GM19372 (cell line): Measurements from ENCODE around the gene RBM8A.
A peak's percentile ranks its signal among the peaks of the same experiment; 100 is the strongest.

Experiments used
- ATAC-seq: cut with Tn5 transposase; IDR thresholded peaks from one replicate; pipeline ENCODE4 v1.9.1; 2021; ENCODE audit warnings: mild to moderate bottlenecking, low read depth, moderate library complexity; ENCODE audit not compliant: unreplicated experiment

The RBM8A gene

GRCh38 chr1:145885738-145886287 lies 41.5 kb downstream of the RBM8A start, which contains the start of gene ANKRD35:
TSS of gene ANKRD35 (minus strand) at chr1:145885866. CDS start at chr1:145885758, 108 bp downstream.
- peak; percentile 99 for ATAC-seq

GRCh38 chr1:145884675-145885074 lies 42.6 kb downstream of the RBM8A start:
- ATAC-seq: no peak

DNA sequence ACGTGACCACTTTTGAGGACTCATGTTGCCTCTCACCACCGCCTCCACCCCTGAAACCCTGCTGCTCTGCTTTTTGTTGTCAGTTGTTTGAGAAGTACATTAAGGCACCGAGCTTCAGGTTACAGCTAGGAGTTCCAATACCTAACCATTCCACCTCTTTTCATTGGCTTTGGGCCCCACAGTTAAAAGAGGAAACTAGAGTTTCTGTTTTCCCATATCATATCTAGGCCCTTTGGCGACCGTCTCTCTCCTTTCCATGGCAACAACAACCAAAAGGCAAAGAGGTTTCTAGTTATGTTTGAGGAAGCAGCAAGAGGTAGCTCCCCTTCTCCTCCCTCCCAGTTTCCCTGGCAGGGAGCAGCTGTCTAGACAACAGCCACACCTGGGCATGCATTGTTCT lies 47.5 kb downstream of the RBM8A start:
- no peak for ATAC-seq

DNA sequence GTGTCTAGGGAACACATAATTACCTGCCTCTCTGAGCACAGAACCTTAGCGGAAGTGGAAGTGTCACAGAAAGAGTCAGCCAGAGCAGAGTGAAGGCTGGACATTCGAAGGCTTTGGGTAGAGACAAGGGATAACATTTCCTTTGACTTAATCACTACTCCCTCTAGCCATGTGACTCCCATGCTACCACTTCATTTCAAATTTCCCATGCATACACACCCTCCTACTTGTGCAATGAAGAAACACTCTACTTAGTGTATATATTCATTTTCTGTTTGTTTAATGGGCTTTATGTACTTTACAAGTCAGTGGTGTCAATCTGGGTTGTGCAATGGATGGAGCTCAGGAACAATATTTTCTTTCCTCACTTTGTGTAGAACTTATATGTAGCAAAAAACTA lies 48.6 kb downstream of the RBM8A start:
- no peak for ATAC-seq

- ATAC-seq: no peak
Measured at GRCh38 chr1:145877923-145878486, 49.3 kb downstream of the RBM8A start.

GRCh38 chr1:145874646-145875045 lies 52.6 kb downstream of the RBM8A start:
- ATAC-seq: no peak

GRCh38 chr1:145871994-145872924 lies 55.0 kb downstream of the RBM8A start:
- ATAC-seq: no peak
